ENCODE results near the gene USP24. TPM values are rescaled to one million over a fixed set of nuclear protein-coding genes. Genes with fewer than 3 reads are reported as not detected.

USP24 gene
- total RNA-seq, 1 donor from 2014 or later, result 58.1 TPM

- TF ChIP-seq CTCF (IDR thresholded peaks at IDR 0.05; ENCODE audit: unreplicated experiment), result no peak
- Mint-ChIP-seq H3K36me3 (no peaks in the 10 kb centered on the region), H3K9me3 (no peaks in the 10 kb centered on the region), H3K27ac (no peak overlapping the region), H3K4me3 (no peak overlapping the region), H3K27me3 (ENCODE audit: low read depth) (peaks cover 10% of the 10 kb centered on the region), H3K4me1 (no peaks in the 10 kb centered on the region)
- no peak for DNase-seq (ENCODE audit: low spot score in 2 of 2, unreplicated experiment in 2 of 2)
Measured at GRCh38 chr1:55018395-55018794, 196.8 kb downstream of the USP24 start.

Small RNAs within 50 kb of the gene (microRNA-seq; reads per million reads assigned to microRNA genes)
- gene MIR4422, result 2.1 reads per million

Other genes starting within 250 kb of the USP24 start
- 0.31 to 0.47 TPM (median 0.34 TPM) in 3 replicates for gene TMEM61, start 234.7 kb downstream of the USP24 start, total RNA-seq
- 0.05 to 0.09 TPM (median 0.09 TPM) in 3 replicates for gene BSND, start 216.4 kb downstream of the USP24 start, total RNA-seq
- 1.4 to 1.6 TPM (median 1.6 TPM) in 3 replicates for gene PCSK9, start 175.8 kb downstream of the USP24 start, total RNA-seq

Measured in mesothelial cell of epicardium (in vitro differentiated cells).